Kidney glomerular epithelial cell (primary cell): Measurements from ENCODE around the gene LINS1.

Experiments
- DNase-seq: peaks from one replicate; lab custom pipeline; 2025; lab: John Stamatoyannopoulos, UW

The LINS1 gene

GRCh38 chr15:100602064-100602822, at the start of gene LINS1, which contains the start of gene ASB7:
LINS1 (minus strand) TSS chr15:100602184; CDS start chr15:100580842, 21,342 bp downstream.
ASB7 (plus strand) TSS chr15:100602589; CDS start chr15:100612217, 9,628 bp downstream.
- peak; percentile 99 for DNase-seq

- DNase-seq: no peak
These were observed 49.3 kb upstream of the LINS1 start for GRCh38 chr15:100651253-100651652.

- DNase-seq: no peak
These were observed 48.7 kb upstream of the LINS1 start for GRCh38 chr15:100650685-100651084.

GRCh38 chr15:100648951-100649350, 47.0 kb upstream of the LINS1 start:
- no peak for DNase-seq

- DNase-seq: no peak
These were observed 43.7 kb upstream of the LINS1 start for GRCh38 chr15:100645671-100646070.

GRCh38 chr15:100642950-100643338, 41.0 kb upstream of the LINS1 start:
- no peak for DNase-seq

- DNase-seq: no peak
These were observed 40.4 kb upstream of the LINS1 start for GRCh38 chr15:100642213-100642949.

GRCh38 chr15:100638177-100638730, 36.3 kb upstream of the LINS1 start:
- no peak for DNase-seq

- DNase-seq: no peak
These were observed 33.6 kb upstream of the LINS1 start for GRCh38 chr15:100635406-100636071.

- no peak for DNase-seq
These were observed 31.7 kb upstream of the LINS1 start for GRCh38 chr15:100633763-100634075.

GRCh38 chr15:100631831-100632230, 29.8 kb upstream of the LINS1 start:
- DNase-seq: no peak

GRCh38 chr15:100628746-100629145, 26.8 kb upstream of the LINS1 start:
- DNase-seq: no peak

- peak; percentile 51 for DNase-seq
These were observed 25.9 kb upstream of the LINS1 start for GRCh38 chr15:100627789-100628395.

- DNase-seq: no peak
These were observed 21.3 kb upstream of the LINS1 start for GRCh38 chr15:100623301-100623700.

- no peak for DNase-seq
These were observed 14.7 kb upstream of the LINS1 start for GRCh38 chr15:100616700-100617099.

- no peak for DNase-seq
These were observed 13.8 kb upstream of the LINS1 start for GRCh38 chr15:100615801-100616200.

GRCh38 chr15:100614918-100615317, 12.9 kb upstream of the LINS1 start:
- no peak for DNase-seq

GRCh38 chr15:100614336-100614735, 12.4 kb upstream of the LINS1 start:
- no peak for DNase-seq

- DNase-seq: no peak
These were observed 11.2 kb upstream of the LINS1 start for GRCh38 chr15:100613208-100613607.

GRCh38 chr15:100612539-100612938, 10.6 kb upstream of the LINS1 start:
- DNase-seq: no peak

- DNase-seq: peak; percentile 7
These were observed 924 bp upstream of the LINS1 start for GRCh38 chr15:100602823-100603393.

GRCh38 chr15:100601617-100602063, 344 bp downstream of the LINS1 start:
- no peak for DNase-seq
